ENCODE results near the gene PTPRZ1.

PTPRZ1 gene

GRCh38 chr7:122063146-122063545, 190.2 kb downstream of the PTPRZ1 start:
- FAIRE-seq, result no peak

GRCh38 chr7:122064971-122065370, 192.0 kb downstream of the PTPRZ1 start:
- no peak for FAIRE-seq

- FAIRE-seq, result no peak
Observed at GRCh38 chr7:122067077-122067476, 194.1 kb downstream of the PTPRZ1 start.

GRCh38 chr7:122068046-122068445, 195.1 kb downstream of the PTPRZ1 start:
- no peak for FAIRE-seq

- FAIRE-seq, result no peak
Observed at GRCh38 chr7:122068999-122069398, 196.0 kb downstream of the PTPRZ1 start.

- no peak for FAIRE-seq
Observed at GRCh38 chr7:122070062-122070461, 197.1 kb downstream of the PTPRZ1 start.

- FAIRE-seq, result no peak
Observed at GRCh38 chr7:122070834-122071233, 197.9 kb downstream of the PTPRZ1 start.

GRCh38 chr7:122072272-122072671, 199.3 kb downstream of the PTPRZ1 start:
- no peak for FAIRE-seq

GRCh38 chr7:122072924-122073599, 200.1 kb downstream of the PTPRZ1 start:
- FAIRE-seq, result no peak

GRCh38 chr7:122073635-122074034, 200.7 kb downstream of the PTPRZ1 start:
- no peak for FAIRE-seq

- FAIRE-seq, result no peak
Observed at GRCh38 chr7:122082160-122082559, 209.2 kb downstream of the PTPRZ1 start.

GRCh38 chr7:122082670-122083069, 209.7 kb downstream of the PTPRZ1 start:
- FAIRE-seq, result no peak

GRCh38 chr7:122092964-122093797, 220.2 kb downstream of the PTPRZ1 start:
- peak; percentile 46 for FAIRE-seq

GRCh38 chr7:122094549-122094948, 221.6 kb downstream of the PTPRZ1 start:
- FAIRE-seq, result no peak

GRCh38 chr7:122095642-122096041, 222.7 kb downstream of the PTPRZ1 start:
- no peak for FAIRE-seq

GRCh38 chr7:122100021-122100420, 227.1 kb downstream of the PTPRZ1 start:
- no peak for FAIRE-seq

- no peak for FAIRE-seq
Observed at GRCh38 chr7:122103064-122103463, 230.1 kb downstream of the PTPRZ1 start.

All from TTC549 (cell line).